Activated gamma-delta T cell treated with Interleukin-2 at 50 U/mL for 16 hours (primary cell): ENCODE measurements around the gene TAF1D.
"Not testable (repeated sequence)": the region's sequence is repeated elsewhere in the genome, so short reads cannot be mapped to it uniquely, and the experiment has no call there.

Experiments
- DNase-seq: peaks from one replicate; pipeline ENCODE4 v3.0.0-alpha.2; 2020

The TAF1D gene

GRCh38 chr11:93746101-93746500 is 4.8 kb upstream of the TAF1D start:
- DNase-seq: no peak

GRCh38 chr11:93745005-93745755 is 3.9 kb upstream of the TAF1D start:
- not testable (repeated sequence) for DNase-seq

DNA sequence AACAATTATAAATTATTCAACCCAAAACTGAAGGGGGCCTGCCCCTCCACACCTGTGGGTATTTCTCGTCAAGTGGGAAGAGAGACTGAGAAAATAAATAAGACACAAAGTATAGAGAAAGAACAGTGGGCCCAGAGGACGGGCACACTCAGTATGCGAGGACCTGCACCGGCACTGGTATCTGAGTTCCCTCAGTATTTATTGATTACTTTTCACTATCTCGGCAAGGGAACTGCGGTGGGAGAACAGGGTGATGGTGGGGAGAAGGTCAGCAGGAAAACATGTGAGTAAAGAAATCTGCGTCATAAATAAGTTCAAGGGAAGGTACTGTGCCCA is 3.3 kb upstream of the TAF1D start:
- no peak for DNase-seq

GRCh38 chr11:93743291-93743690 is 2.0 kb upstream of the TAF1D start:
- no peak for DNase-seq

- no peak for DNase-seq
These were observed 559 bp upstream of the TAF1D start for GRCh38 chr11:93741882-93742226.

DNA sequence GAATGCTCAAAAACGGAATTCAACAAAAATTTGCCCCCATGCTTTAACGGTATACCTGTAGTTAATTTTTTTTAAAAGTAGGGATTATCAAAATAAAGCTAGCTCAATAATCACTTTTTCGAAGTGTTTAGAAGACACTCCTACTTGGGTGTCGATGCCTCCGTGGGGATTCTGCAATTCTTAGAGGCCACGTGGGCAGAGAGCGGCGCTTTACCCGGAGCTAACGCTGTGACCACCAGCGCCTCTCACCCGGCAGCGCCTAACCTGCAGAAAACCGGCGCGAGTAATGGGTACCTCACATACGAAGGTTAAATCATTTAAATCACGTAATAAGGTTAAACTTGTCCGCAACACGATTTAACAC is 583 bp downstream of the TAF1D start:
- DNase-seq: peak; percentile 52

- DNase-seq: no peak
These were observed 1.1 kb downstream of the TAF1D start for GRCh38 chr11:93740031-93740729.

DNA sequence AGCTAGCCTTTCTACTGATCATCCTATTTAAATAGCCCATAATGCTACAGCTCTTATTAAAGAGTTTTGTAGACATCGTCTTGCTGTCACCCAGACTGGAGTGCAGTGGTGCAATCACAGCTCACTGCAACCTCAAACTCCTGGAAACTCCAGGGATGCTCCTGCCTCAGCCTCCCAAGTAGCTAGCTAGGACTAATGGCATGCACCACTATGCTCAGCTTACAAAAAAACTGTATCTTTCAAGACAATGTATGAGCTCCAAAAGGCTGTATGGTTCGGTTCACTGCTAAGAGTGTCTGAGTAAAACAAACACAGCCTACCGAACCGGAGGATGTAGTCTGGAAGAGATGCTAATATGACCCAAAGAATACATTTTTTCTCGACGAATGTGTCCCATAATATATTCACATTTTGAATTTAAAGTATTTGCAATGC is 2.6 kb downstream of the TAF1D start:
- no peak for DNase-seq

GRCh38 chr11:93737904-93738612 is 3.2 kb downstream of the TAF1D start:
- DNase-seq: no peak

- no peak for DNase-seq
These were observed 5.2 kb downstream of the TAF1D start for GRCh38 chr11:93736129-93736528.

- DNase-seq: no peak
These were observed 5.7 kb downstream of the TAF1D start for GRCh38 chr11:93735627-93736026.

DNA sequence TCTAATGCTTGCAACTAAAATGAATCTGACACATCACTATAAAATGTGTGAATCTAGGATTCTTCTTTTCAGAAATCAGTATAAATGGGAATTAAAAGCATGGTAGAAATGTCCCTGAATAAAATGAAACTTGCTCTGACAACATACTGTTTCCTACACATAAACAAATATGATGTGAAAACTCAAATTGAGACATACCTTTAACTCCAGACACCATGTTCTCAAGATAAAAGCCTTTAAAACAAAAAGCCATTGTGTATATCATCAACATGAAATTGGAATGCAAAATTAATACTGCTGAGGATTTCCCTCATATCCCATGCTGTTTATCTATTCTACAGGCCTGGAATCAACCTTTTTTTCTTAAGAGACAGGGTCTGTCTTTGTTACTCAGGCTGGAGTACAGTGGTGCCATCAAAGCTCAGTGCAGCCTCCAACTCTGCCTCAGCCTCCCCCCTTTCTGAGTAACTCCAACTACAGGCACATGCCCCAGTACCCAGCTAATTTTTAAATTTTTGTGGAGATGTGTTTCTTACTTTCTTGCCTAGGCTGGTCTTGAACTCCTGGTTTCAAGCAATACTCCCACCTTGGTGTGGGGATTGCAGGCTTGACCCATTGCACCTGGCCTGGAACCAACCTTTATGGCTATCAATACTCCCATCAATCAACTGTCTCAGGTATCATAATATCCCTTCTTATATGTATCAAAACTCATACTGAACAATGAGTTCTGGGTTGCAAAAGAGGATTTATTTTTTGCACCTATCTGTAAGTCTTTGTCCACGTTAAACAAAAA is 6.7 kb downstream of the TAF1D start:
- no peak for DNase-seq

GRCh38 chr11:93733474-93733873 is 7.8 kb downstream of the TAF1D start:
- no peak for DNase-seq

DNA sequence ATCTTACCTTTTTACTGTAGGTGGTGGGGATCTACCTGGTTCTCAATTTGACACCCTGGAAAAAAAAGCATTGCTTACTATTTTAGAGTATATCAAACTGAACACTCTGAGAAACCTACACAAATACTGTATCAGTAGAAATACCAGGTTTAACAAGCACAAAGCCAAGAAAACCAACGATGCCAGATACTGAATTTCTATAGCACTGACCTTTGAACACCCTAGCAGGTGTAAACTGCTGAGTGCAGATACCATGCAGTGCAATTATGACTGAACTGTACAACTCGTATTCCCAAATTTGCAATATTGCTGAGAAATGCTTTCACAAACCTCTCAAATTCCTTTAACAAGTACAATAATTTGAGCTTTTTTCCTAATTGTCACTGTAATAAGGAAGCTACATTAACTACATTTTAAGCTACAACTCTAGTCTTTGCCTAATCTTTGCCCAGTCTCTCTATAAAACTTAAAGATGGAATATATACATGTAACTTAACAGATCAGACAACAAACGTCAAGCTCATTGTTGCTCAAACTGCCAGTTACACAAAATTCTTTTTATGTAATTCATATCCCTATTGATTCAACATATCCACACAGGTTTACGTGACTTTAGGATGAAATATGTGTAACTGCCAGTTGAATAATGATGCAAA is 8.9 kb downstream of the TAF1D start:
- no peak for DNase-seq

DNA sequence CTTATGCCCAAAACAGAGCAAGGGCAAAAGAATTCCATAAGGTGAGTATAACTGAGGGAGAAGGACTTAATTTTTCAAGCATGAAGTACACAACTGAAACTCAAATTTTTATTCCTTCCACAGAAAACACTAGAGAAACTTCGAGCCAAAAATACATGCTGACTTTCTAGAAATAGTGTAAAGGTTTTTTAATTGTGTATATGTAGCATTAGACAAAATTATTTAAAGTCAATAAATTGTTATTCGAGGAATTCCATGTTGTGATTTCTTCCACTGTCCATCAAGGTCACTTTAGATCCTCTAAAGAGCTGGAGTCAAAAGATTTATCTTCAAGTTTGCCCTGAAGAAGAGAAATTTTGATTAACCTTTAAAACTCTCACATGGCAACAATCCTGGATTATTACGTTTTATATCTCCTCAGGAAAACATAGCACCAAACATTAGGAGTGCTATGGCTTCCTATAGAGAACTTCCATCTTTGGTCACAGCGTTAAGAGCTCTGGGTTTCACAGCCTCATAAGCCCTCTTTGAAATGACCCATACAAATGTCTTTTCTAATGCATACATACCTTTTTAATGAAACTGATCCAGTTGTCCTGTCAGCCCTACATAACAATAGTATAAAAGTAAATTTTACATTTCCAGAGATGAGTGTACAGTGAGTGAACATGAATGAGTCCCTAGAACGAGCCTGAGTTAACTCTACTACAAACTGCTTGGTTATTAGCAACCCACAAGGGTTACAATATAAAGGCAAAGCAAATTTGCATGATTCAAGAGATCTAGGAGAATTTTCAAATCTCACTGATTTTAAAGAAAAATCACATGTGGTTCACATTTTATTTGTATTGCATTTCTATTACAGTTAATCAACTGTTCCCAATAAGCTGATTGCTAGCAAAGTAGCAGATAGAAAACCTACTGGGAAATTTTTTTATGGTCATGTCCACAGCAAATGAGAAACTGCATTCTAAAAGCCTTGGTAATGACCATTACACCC is 10.9 kb downstream of the TAF1D start:
- no peak for DNase-seq

DNA sequence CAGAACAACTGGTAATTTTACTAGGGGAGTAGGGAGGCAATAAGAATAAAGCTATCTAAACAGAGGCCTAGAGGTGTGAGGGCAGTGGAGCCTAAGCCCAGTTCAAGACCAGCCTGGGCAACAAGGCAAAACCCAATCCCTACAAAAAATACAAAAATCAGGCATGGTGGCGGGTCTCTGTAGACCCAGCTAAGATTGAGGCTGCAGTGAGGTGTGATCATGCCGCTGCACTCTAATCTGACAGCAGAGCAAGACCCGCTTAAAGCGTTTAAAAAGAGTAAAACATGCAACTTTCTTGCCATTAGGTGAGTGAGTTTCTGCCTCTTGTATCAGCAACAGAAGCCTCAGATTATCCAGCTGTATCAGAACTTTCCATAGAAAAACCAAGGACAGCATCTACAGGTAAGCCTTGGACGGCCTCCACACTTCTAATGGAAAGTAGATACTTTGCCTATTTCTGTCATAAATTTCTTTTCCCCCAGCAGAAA is 12.1 kb downstream of the TAF1D start:
- DNase-seq: no peak

DNA sequence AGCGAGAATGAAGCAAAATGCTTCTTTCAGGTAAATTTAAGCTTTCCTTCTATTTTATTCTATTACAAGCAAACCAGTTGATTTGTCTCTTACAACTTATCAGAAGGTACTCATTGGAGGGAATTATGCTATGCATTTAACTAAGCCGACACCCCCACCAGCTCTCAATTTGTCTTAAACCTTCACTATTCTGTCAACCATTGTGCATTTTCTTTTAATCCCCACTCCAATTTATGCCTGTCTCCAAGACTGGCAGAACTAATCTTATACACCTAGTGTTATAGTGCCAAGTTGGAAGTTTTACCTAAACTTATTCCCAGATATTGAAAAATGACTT is 12.5 kb downstream of the TAF1D start:
- DNase-seq: no peak

DNA sequence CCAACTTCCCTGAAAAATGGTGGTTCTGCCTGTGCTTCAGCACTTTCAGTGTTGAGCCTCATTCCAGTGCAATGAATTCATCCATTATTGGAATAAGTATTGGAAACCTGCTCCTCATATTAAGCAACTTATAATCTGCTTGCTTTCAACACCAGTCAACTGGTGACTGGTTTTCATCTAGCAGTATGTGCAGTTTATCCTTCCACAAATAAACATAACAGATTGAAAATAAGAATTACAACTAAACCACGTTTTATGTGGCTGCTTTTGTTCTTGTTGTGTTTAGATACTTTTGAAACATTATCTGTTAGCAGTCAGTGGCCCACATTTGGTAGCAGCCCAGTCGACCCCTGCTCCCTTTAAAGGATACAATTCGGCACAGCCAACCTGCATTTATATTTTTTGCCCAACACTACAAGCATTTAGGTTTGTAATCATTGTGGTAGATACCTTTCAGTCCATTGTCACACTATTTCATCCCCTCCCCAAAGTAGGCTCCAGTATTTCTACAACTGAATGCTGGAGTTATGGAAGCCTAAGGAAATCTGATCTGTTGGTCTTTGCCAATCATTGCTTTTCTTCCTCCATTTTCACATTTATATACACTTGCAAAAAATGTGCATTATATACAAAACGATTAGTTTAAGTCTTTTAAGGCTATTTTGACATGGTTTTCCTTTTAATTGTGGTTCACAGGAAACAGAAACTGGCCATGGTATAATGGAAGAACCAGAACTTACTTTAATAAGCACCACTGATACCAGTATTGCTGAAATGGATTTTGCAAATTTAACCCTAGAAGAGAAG is 13.1 kb downstream of the TAF1D start:
- no peak for DNase-seq

GRCh38 chr11:93724089-93724488 is 17.2 kb downstream of the TAF1D start:
- DNase-seq: no peak

DNA sequence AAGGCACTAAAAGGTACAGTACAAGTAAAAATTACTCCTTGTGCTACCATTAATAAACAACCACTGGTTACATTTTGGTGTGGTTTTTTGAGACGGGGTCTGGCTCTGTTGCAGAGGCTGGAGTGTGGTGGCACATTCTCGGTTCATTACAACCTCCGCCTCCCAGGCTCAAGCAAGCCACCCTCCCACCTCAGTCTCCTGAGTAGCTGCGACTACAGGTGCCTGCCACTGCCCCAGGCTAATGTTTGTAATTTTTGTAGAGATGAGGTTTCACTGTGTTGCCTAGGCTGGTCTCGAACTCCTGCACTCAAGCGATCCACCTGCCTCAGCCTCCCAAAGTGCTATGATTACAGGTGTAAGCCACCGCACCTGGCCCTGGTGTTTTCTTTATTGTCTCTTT is 20.8 kb downstream of the TAF1D start:
- no peak for DNase-seq

GRCh38 chr11:93719310-93719709 is 22.0 kb downstream of the TAF1D start:
- no peak for DNase-seq
